ENCODE data around the gene TYSND1.
"Not testable (repeated sequence)": the region's sequence is repeated elsewhere in the genome, so short reads cannot be mapped to it uniquely, and the experiment has no call there.

The TYSND1 gene

DNA sequence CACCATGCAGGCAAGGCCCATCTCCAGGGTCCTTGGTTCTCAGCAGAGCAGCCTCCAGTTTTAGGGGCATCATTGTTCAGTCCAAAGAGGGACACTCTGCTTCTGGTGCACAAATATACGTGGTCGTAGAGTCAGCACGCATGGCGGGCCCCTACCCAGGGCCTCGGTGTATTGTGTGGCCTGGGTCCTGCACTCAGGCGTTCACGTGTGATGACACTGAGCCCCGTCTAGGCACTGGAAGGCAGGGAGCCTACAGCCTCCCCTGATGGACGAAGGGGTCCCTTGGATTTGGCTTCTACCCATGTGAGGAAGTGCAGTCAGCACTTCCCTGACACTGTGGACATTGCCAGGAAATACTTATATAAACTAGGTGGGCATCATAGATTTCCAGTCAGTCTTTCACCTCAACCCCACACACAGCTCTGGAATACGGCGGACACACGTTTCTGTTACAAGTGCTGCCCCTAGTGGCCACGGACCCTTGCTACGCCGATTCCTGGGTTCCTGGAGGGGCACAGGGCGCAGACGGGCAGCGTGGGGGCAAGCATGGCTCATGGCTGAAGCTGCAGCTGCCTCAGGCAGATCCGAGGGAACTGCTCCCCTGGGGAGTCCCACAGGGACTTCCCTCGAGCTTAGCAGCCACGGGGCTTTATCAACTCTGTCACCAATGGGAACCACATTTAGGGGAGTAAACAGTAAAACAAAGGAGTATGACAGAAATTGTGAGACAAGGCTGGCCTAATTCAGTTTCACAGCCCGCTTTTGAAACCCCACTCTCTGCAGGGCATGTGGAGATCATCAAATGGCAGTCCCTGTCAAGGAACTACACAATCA lies 39.3 kb downstream of the TYSND1 start:
- peak; percentile 31 for DNase-seq

- DNase-seq = no peak
Measured at GRCh38 chr10:70101668-70102067, 44.8 kb downstream of the TYSND1 start.

DNA sequence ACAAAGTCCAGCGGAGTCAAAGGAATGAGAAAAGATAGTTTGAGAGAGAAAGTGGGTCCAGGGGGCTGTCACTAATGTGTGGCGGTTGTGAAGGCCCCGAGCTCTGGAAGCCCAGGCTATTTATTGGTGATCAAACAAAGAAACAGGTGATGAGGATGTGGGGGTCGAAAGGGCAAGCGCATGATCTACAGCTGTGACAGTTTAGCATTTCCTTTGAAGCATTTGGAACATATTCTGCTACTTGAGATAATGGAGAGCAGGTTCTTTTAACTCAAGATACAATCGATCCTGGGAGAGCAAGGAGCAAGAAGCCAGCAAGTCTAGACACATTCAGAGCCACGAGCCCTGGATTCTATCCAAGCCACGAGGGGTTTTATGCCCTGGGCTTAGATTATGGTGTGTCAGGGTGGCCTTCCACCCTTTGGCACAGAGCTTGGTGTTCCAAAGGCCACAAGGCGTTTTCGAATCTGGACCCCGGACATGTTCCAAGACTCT lies 45.4 kb downstream of the TYSND1 start:
- not testable (repeated sequence) for DNase-seq

DNA sequence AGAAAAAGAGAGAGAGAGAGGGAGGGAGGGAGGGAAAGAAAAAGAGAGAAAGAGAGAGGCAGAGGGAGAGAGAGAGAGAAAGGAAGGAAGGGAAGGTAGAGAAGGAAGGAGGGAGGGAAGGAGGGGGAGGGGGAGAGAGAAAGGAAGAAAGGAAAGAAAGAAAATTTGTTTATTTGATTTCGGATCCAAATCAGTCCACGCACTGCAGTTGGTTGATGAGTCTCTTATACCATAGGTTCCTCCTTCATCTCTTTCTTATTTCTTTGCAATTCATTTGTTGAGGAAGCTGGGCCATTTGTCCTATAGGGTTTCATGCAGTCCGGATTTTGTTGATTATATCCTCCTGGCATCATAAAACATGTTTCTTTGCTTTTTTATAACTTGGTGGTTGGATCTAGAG lies 48.2 kb downstream of the TYSND1 start:
- DNase-seq = no peak

DNA sequence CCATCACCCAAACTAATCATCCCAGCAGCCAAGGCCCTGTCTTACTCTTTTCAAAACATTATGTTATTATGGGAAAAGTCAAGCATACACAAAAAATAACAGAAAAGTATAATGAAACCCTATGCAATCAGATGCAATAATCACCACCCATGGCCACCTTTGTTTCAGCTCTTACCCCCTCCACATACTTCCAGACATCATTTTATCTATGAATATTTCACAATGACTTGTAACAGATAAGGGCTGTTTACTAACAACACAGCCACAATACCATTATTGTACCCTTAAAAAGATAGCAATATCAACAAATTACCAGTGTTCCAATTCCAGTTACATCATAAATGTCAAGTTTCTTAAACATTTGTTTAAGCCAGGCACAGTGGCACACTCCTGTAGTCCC lies 49.0 kb downstream of the TYSND1 start:
- DNase-seq = no peak

DNA sequence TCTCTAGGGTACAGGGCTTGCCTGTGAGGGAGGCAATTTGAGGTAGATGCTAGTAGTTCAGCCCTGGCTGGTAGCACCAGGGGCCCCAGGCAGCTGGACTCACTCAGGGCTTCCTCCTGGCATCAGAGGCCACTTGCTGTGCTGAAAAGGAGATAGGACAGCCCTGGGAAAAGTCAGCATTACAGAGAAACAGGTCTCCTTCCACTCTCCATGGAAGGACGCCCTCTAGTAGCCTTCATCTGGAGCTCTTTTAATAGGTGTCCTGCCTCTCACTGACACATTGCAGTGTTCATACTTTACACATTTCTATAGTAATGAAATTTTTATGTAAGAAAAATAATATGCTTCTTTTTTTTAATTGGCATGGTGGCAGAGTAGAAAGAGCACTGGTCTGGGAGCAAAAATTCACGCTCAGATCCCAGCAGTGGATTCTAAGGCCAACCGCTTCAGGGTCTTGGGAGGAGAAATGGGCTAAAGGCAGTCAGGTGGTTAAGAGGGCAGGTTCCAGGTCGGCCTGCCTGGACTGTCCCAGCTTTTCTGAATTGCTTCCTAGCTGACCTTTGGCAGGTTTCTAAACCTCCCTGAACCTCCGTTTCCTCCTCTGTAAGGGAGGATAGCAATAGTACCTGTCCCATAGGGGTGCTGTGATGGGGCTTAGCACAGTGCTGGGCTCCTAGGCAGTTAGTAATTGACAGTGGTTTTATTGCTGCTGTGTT lies 49.6 kb downstream of the TYSND1 start:
- DNase-seq = no peak

DNA sequence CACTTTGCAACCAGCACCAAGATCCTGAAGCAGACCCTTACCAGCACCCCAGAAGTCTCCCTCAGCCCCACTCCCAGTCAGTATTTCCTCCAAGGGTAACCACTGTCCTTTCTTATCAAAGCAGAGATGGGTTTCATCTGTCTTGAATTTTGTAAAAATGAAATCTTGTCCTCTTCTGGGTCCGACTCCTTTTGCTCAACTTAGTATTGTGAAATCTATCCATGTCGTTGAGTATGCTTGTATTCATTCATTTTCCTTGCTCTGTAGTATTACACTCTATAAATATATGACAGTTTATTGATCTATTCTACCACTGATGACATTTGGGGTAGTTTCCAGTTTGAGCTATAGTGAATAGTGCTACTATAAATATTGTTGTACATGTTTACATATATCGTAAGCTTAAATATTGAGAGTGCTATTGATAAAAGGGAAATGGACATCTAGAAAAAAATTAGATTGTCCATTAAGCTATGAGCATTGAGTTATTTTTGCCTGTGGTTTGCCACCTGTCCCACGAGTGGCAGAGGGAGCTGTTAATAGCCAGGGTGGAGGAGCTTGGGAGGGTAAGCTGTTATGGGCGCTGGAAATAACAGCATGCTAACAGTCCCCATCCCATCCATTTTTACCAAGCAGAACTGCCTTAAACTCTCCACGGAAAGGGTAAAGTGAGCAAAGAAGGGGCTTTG lies 50.3 kb downstream of the TYSND1 start:
- DNase-seq = no peak

DNA sequence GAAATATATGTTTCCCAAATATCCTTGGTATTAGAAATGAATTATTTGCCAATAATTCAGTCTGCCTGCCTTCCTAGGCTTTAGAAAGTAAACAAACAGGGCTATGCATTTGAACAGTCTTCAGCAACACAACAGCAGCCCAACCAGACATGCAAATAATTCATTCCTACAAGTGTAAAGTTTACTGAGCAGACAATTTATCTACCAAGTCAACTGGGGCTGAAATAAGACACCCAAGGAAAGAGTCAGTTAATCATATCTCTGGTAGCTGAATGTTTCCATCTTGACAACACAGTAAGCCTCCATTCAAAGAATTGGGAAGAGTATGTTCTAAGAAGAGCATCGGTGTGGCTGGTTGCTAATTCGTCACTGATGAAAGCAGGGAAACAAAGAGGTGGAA lies 52.2 kb downstream of the TYSND1 start:
- no peak for DNase-seq

DNA sequence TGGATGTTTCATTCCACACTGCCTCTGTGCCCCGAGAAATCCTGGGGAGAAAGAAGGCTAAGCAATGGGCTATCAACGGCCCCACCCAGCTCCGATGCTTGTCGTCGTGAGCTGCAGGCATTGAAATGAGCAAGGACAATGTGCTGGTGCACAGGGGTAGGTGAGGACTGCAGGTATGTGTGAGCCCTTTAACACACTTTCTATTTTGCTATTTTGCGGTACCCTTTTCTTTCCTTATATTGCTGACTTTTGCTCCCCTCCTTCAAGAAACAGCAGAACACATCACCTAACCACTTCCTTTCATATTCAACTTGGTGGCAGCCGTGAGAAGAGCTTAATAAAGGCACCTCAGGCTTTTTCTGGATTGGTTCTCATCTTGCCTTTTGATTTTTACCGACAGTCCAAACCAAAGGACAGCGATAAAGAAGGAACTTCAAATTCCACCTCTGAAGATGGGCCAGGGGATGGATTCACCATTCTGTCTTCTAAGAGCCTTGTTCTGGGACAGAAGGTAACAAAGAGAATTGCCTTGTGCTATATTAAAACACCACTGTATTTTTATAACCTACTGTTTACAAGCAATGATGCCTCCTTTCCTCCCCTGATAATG lies 53.1 kb downstream of the TYSND1 start:
- DNase-seq = peak; percentile 29

GRCh38 chr10:70092389-70092718 lies 54.1 kb downstream of the TYSND1 start:
- DNase-seq = no peak

GRCh38 chr10:70090951-70091350 lies 55.5 kb downstream of the TYSND1 start:
- no peak for DNase-seq

DNA sequence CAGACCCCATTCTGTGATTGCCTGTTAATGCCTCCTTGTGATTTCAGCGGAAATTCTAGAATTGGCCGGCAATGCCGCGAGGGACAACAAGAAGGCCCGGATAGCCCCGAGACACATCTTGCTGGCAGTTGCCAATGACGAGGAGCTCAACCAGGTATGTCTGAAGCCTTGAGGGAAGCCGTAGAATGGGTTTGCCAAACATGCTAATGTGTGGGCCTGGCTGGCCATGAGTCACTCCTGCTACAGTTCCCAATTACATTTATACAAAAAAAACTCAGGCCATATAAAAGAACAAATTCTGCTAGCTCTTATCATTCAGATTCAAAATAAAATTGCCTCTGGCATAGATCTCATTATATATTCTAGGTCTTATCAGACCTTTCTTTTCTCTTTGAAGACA lies 56.5 kb downstream of the TYSND1 start:
- DNase-seq = no peak

DNA sequence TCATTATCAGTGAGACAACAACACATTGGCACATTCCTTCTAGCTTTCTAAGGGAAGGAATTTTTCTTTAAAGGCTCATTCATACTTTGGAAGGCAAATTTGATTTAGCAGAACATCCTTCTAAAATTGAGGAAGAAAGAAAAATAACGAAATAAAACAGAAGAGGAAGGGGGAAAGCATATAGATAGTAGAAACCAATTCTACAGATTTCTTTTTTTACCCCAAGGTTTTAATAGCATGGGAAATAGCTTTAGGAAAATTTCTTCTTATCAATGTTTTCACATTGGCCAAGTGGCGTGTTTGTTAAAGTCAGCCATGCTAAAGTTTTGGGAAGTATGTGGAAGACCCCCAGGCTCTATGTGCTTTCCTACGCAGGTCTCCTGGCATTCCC lies 58.2 kb downstream of the TYSND1 start:
- DNase-seq = no peak

Measured in activated CD4-positive, alpha-beta T cell treated with anti-CD3 and anti-CD28 coated beads for 48 hours (primary cell).